Calu3 (cell line): Measurements from ENCODE around the gene PPP6R2. TPM values are rescaled to one million over a fixed set of nuclear protein-coding genes. Genes with fewer than 3 reads are reported as not detected.

Experiments
- BruUV-seq: library from RNA; stranded (reverse); fragments of 400-500 nt; replicated peaks from 2 replicates; lab custom pipeline; 2021; lab: Mats Ljungman, UMichigan
- CTCF ChIA-PET: fragments of 300-600 bp; sonication (Branson Sonifier 250); formaldehyde crosslinking; loops from one replicate; lab custom pipeline; 2022; ENCODE audit warnings: antibody characterized with exemption; lab: Charles Lee
- DNase-seq: peaks from one replicate; pipeline ENCODE4 v3.0.0; 2022
- H3K27ac Mint-ChIP-seq: one replicate; pipeline ENCODE4 v1.8.0; 2022; ENCODE audit warnings: mixed read lengths; ENCODE audit not compliant: unreplicated experiment
- H3K27me3 Mint-ChIP-seq: one replicate; pipeline ENCODE4 v1.8.0; 2022; ENCODE audit warnings: mixed read lengths; ENCODE audit not compliant: unreplicated experiment
- H3K36me3 Mint-ChIP-seq: one replicate; pipeline ENCODE4 v1.8.0; 2022; ENCODE audit warnings: mild to moderate bottlenecking, moderate library complexity, mixed read lengths; ENCODE audit not compliant: insufficient read depth, unreplicated experiment
- H3K4me1 Mint-ChIP-seq: one replicate; pipeline ENCODE4 v1.8.0; 2022; ENCODE audit warnings: mild to moderate bottlenecking, low read depth, mixed read lengths; ENCODE audit not compliant: unreplicated experiment
- H3K4me3 Mint-ChIP-seq: one replicate; pipeline ENCODE4 v1.8.0; 2022; ENCODE audit warnings: mild to moderate bottlenecking, low read depth, moderate library complexity, mixed read lengths; ENCODE audit not compliant: unreplicated experiment
- H3K9me3 Mint-ChIP-seq: one replicate; pipeline ENCODE4 v1.8.0; 2022; ENCODE audit warnings: low read depth, mixed read lengths; ENCODE audit not compliant: unreplicated experiment
- intact Hi-C: fragments of 100-400 bp; cut with micrococcal nuclease; formaldehyde crosslinking; loops from one replicate; pipeline ENCODE4 v1.10.0; 2022; ENCODE audit not compliant: unreplicated experiment
- total RNA-seq: library from RNA; stranded (reverse); gene quantifications from 2 replicates; pipeline ENCODE4 v1.2.3, GENCODE V29; 2022
- TF ChIP-seq, protein P1 (sequence below): fragments of 200-600 bp; IDR thresholded peaks from one replicate; pipeline ENCODE4 v1.8.0; 2022; ENCODE audit warnings: antibody characterized with exemption; ENCODE audit not compliant: unreplicated experiment

Gene PPP6R2
- total RNA-seq, 1 experiment from 2014 or later, result 47.1 TPM

DNA sequence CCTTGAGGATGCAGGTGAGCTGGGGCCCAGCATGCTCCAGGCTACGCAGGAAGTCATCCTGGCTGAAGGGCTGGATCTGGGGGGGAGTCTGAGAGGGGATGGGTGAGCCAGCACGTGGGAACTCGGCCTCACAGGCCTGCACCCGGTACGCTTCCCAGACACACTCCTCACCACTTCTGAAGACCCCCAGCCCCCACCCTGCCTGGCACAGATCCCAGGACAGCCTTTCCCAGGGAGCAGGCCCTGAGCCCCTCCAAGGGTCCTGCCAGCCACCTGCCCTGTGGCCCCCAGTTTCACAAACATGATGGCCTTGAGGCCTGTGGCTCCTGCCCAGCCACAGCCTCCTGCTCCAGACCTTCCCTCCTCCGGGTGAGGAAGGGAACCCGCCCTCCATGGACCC, 30.1 kb upstream of the PPP6R2 start:
- Mint-ChIP-seq H3K9me3 (no peaks in the 10 kb centered on the region), H3K36me3 (peaks cover 23% of the 10 kb centered on the region), H3K27ac (no peak overlapping the region), H3K4me3 (no peak overlapping the region), H3K4me1 (no peaks in the 10 kb centered on the region), H3K27me3 (no peaks in the 10 kb centered on the region)
- BruUV-seq, result no TSS peak
- CTCF ChIA-PET, result no interaction called here
- TF ChIP-seq, protein P1, sequence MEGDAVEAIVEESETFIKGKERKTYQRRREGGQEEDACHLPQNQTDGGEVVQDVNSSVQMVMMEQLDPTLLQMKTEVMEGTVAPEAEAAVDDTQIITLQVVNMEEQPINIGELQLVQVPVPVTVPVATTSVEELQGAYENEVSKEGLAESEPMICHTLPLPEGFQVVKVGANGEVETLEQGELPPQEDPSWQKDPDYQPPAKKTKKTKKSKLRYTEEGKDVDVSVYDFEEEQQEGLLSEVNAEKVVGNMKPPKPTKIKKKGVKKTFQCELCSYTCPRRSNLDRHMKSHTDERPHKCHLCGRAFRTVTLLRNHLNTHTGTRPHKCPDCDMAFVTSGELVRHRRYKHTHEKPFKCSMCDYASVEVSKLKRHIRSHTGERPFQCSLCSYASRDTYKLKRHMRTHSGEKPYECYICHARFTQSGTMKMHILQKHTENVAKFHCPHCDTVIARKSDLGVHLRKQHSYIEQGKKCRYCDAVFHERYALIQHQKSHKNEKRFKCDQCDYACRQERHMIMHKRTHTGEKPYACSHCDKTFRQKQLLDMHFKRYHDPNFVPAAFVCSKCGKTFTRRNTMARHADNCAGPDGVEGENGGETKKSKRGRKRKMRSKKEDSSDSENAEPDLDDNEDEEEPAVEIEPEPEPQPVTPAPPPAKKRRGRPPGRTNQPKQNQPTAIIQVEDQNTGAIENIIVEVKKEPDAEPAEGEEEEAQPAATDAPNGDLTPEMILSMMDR, result no peak
- intact Hi-C loops, result no loop called here
- no peak for DNase-seq

DNA sequence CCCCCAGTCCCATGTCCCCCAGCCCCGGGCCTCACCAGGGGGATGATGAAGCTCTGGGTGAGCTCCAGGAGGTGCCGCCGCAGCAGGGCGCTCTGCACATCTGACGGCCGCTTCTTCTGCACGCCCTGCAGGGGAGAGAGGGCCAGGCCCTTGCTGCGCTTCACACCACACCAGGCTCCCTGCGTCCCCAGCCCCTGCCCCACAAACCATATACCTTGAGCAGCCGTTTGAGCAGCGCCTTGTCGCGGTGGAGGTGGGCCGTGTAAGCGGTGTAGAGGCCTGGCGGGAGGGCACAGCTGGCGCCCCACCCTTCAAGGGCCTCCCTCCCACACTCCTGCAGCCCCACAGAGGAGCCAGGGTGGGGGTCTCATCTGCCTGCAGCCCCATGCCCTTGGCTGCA, 29.5 kb upstream of the PPP6R2 start:
- Mint-ChIP-seq H3K9me3 (no peaks in the 10 kb centered on the region), H3K4me1 (no peaks in the 10 kb centered on the region), H3K27ac (no peak overlapping the region), H3K4me3 (no peak overlapping the region), H3K27me3 (no peaks in the 10 kb centered on the region), H3K36me3 (peaks cover 17% of the 10 kb centered on the region)
- TF ChIP-seq, protein P1, result no peak
- CTCF ChIA-PET, result interaction anchor here (0.6 kb wide), 1 partner anchor 37 kb away, joined by 5 read pairs; no protein-coding TSS in a partner anchor
- intact Hi-C loops, result no loop called here
- no peak for DNase-seq
- BruUV-seq, result no TSS peak

DNA sequence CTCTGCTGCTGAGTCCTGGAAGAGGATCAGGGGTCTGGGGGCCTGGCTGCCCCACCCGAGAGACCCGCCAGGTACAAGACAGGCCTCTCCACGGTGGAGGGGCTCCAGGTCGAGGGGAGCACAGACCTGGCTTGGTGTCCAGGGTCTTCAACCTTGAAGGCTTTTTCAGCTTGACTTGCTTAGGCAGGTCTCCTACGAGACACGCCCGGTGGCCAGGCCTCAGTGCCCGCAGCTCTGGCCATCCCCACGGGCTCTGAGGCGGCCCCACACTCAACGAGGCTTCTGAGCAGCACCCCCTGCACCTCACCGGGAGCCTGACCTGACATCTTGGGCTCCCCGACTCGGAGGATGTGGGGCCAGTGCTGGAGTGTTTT, 29.1 kb upstream of the PPP6R2 start:
- CTCF ChIA-PET, result interaction anchor here (0.6 kb wide), 1 partner anchor 38 kb away, joined by 5 read pairs; no protein-coding TSS in a partner anchor
- TF ChIP-seq, protein P1, result no peak
- H3K9me3 Mint-ChIP-seq, result no peaks in the 10 kb centered on the region
- DNase-seq, result no peak
- no peaks in the 10 kb centered on the region for H3K4me1 Mint-ChIP-seq
- no peak overlapping the region for H3K4me3 Mint-ChIP-seq
- no peaks in the 10 kb centered on the region for H3K27me3 Mint-ChIP-seq
- BruUV-seq, result no TSS peak
- H3K27ac Mint-ChIP-seq, result no peak overlapping the region
- peaks cover 17% of the 10 kb centered on the region for H3K36me3 Mint-ChIP-seq
- intact Hi-C loops, result no loop called here

DNA sequence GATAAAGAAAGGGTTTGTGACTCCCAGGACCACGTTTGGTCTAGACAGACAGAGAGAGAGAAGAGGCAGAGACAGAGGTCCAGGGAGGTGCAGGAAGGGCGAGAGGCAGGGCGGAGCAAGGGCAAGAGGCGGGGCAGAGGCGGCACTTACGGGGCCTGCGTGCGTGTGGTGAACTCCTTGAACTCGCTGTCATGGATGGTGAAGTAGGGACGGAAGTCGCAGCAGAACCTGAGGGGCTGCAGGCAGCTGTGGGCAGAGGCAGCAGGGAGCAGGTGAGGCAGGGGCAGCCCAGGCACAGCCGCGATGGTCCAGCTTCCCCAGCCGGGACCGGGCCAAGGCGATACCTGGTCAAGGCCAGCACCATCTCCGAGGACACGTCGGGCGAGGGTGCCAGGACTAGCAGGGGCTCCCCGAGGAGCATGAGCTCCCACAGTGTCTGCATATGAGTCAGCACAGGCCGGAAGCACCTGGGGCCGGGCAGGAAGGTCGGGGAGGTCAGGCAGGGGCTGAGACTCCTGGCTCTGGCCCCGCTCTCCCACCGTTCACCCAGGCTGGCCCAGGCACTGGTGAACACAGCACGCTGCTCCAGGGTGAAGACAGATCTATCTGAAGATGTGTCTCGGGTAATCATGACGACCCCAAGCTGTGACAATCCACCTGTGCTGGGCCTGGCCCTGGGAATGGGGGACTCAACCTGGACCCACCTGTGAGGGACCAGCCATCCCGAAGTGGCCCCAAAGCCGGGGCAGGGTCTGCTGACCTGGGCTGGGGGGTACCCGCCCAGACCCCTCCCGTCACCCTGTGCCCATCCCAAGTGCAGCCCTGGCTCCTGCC, 28.5 kb upstream of the PPP6R2 start:
- TF ChIP-seq, protein P1, result no peak
- CTCF ChIA-PET, result no interaction called here
- H3K27ac Mint-ChIP-seq, result no peak overlapping the region
- H3K27me3 Mint-ChIP-seq, result no peaks in the 10 kb centered on the region
- no peak overlapping the region for H3K4me3 Mint-ChIP-seq
- intact Hi-C loops, result no loop called here
- no TSS peak for BruUV-seq
- no peak for DNase-seq
- no peaks in the 10 kb centered on the region for H3K9me3 Mint-ChIP-seq
- H3K4me1 Mint-ChIP-seq, result no peaks in the 10 kb centered on the region
- peaks cover 17% of the 10 kb centered on the region for H3K36me3 Mint-ChIP-seq
